GM19395 (cell line): ENCODE data around the gene AGBL4.

ENCODE experiments used
- ATAC-seq: cut with Tn5 transposase; IDR thresholded peaks from one replicate; pipeline ENCODE4 v1.9.1; 2021; ENCODE audit warnings: mild to moderate bottlenecking, moderate library complexity; ENCODE audit not compliant: unreplicated experiment

The AGBL4 gene

DNA sequence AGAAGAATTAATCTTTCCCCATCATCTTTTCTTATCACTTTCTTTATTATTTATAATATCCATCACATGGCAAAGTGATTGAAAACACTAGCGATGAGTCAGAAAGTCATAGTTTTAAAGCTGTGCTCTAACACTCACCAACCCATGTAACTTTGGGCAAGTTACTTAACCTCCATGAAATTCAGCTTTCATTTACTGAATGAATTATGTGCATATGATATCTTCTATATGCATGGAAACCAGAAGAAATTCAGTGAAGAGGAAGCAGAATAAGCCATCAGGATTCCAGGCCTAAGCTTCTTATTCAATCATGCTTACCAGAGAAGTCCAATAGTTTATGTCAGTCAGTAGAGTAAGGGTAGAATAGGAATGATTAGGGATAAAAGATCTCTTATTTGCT is 300.1 kb downstream of the AGBL4 start:
- no peak for ATAC-seq

DNA sequence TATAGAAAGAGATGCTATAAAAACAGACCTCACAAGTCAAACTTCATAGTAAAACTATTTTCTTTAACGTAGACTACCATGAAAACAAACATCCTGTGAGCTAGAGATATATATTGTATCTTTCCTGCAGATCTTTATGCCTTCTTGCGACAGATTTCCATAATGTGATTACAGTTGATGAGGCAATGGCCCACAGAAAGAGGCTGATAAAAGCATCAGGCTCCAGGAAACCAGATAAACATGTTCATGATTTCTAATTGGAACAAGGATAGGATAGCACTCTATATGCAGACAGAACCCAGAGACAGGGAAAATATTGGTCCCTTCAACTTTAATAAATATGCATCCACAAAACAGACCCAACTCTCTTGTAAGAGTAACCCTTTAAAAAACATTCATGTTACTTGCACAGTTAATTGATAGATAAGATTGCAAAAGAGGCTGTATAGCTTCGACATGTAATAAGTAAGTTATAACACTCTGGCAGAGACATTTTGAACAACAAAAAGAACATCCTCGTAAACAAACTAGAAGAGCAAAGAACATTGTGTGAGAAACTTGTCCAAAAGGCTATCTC is 329.4 kb downstream of the AGBL4 start:
- no peak for ATAC-seq

DNA sequence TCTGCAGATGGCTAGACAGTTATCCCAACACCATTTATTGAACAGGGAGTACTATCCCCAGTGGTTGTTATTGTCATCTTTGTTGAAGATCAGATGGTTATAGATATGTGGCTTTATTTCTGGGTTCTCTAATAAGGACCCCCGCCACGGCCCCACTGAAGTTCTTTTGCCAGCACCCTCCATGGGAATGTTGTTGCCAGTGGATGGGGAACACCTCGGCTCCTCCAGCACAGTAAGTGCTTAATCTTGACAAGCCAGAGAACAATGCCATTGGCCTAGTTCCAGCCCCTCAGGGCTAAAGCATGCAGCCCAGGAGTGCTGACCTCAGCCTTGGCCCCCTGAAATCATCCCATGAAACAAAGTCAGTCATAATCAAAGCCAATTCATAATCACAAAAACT is 337.6 kb downstream of the AGBL4 start:
- no peak for ATAC-seq

DNA sequence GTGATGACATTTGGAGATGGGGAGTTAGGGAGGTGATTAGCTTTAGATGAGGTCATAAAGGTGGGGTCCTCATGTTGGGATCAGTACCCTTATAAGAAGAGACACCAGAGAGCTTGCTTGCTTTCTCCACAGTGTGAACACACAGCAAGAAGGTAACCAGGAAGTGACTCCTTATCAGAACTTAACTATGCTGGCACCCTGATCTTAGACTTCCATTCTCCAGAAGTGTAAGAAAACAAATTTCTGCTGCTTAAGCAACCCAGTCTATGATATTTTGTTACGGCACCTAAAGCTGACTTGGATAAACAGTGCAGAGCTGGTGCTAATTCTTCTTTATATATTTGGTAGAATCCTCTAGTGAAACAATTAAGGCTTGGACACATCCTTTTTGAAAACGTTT is 346.0 kb downstream of the AGBL4 start:
- ATAC-seq = no peak

DNA sequence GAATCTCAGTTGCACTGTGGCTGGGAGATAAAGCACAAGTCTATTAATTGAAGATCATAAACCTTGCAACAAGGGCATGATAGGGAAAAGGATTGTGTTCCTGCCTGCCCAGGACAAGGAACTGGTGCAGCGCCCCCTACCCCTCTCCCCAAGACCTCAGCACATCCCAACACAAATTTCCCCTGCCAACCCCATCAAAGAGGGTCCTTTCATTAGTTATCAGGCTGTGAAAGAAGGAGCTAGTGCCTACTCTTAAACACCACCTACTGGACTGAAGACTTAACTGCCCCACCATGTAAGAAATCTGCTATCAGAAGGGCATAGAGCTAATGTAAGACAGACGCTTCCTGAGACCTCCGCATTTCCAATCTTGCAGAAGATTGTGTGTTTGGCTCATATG is 372.6 kb downstream of the AGBL4 start:
- no peak for ATAC-seq

DNA sequence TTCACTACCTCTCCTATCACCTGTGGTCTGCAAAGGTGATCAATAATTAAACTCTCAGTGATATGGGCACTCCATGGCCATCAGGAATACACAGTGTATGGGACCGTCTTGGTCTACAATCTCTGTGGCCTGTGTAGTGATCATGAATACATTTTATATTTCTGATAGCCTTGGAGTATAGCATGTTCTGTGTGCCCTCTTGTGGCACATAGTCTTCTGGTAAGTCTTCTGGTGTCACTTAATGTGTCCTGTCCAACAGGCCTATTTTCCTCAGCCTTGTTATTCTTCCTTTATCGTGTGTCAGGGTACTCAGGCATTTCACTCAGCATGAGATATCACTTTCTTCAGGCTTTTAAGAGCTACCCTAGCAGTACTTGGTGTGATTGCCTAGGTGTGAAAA is 393.6 kb downstream of the AGBL4 start:
- ATAC-seq = no peak

DNA sequence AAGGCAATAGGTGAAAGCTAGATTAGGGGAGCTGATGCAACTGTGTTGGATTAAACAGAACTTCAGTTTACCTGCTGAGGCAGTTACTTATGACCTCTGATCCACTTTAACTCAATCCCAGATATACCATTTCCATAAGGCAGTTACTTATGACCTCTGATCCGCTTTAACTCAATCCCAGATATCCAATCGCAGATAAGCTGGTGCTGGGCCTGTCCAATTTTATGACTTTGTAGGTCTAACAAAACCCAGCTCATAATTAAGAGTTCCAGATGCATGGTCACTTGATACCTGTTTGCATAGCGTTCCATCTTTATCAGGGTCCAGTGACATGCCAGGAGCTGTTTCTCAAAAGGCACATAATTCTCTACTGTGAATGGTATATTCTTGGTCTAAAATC is 396.0 kb downstream of the AGBL4 start:
- no peak for ATAC-seq

DNA sequence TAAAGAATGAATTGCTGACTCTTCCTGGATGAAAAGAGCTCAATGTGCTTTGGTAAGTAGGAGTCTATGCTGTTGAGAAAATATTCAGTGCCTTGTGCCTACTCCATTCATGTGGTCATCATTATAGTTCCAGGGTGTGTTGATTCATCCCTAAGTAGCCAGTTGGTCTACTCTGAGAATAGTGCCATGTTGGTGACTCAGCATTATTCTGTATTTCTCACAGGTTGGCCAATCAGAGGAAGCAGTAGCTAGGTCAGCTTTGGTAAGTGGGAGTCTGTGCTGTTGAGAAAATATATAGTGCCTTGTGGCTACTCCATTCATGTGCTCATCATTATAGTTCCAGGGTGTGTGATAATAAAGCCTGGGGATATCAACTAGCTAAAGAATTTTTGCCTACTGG is 397.3 kb downstream of the AGBL4 start:
- ATAC-seq = no peak

DNA sequence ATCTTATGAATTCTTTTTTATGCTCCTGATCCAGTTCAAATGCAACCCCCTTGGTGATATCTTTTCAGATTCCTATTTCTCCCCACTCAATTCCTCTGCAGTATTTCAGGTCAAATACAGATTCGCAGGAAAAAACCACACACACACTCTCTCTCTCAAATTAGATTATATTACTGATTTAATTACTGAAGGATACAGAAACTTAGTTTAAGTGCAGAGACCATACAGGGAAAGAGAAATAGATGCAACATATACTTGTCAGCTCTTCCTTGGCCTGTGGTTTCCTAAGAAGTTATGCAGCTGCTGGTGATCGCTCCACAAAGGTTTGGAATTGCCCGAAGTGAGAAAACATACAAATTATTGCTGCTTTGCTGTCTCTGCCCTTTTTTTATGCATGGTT is 400.9 kb downstream of the AGBL4 start:
- ATAC-seq = no peak

DNA sequence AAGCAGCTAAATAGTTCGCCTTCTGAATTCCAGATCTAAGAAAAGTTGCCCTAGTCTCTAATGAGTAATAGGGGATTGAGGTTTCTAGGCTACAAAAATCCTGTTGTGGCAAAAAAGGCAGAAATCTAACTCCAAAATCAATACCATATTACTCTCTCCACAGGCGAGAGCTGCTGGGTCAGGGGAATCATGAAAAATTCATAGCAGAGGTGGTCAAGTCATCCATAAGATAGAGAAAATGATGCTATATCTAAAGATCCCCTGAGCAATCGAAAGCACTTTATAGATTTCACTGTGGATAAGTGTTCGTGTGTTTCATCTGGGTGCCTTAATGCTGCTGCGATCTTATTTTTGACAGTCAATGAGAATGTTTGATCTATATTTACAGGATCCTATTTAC is 417.7 kb downstream of the AGBL4 start:
- ATAC-seq = no peak

DNA sequence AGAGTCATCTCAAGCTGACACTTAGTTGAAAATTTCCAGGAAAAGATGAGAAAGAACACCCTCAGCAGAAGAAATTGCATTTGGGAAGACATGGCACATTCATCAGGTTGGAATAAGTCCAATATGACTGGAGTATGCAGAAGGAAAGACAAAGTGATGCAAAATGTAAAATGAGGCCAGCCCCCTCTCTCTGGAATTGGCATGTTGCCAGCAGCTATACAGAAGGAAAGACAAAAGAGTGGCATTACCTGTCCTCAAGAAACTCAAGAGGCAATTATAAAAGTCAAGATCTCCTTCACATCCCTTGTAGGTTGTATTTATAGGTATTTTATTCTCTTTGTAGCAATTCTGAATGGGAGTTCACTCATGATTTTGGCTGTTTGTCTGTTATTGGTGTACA is 426.3 kb downstream of the AGBL4 start:
- no peak for ATAC-seq

DNA sequence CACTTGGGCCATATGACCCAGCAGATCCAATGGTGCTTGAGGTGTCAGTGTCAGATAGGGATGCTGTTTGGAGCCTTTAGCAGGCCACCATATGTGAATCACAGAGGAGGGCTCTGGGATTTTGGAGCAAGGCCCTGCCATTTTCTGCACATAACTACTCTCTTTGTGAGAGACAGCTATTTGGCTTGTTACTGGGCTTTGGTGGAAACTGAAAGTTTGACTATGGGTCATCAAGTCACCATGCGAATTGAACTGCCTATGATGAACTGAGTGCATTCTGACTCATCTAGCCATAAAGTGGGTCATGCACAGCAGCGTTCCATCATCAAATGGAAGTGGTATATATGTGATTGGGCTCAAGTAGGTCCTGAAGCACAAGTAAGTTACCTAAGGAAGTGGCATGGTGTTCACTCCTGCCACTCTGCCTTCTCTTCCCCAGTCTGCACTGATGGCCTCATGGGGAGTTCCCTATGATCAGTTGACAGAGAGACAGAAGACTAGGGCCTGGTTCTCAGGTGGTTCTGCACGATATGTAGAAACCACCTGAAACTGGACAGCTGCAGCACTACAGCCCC is 447.3 kb downstream of the AGBL4 start:
- no peak for ATAC-seq

DNA sequence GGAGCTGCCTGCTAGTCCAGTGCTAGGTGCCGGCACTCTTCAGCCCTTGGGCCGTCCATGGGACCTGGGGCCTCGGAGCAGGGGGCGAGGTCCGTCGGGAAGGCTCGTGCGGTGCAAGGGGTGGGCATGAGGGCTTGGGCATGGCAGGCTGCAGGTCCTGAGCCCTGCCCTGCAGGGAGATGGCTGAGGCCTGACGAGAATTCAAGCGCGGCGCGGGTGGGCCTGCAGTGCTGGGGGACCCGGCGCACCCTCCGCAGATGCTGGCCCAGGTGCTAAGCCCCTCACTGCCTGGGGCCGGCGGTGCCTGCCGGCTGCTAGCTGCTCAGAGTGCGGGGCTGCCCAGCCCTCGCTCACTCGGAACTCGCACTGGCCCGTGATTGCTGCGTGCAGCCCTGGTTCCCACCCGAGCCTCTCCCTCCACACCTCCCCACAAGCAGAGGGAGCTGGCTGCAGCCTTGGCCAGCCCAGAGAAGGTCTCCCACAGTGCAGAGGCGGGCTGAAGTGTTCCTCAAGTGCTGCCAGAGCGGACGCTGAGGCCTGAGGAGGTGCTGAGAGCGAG is 467.0 kb downstream of the AGBL4 start:
- no peak for ATAC-seq

DNA sequence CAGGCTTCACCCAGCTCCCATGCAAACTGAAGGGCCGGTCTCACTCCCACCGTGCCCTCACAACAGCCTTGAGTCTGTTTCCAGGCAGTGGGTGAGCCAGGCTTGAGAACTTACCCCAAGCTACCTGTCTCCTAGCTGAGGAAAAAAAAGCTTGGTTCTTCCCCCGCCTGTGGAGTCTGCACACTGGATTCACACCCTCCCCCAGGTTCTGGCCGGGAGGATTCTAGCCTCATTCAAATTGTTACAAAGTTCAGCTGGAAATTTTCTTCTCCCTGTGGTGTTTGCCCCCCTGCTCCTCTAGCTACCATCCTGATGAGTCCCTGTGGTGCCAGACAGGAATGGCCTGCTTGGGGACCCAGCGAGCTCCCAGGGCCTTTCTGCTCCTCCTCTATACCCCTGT is 471.7 kb downstream of the AGBL4 start:
- no peak for ATAC-seq

DNA sequence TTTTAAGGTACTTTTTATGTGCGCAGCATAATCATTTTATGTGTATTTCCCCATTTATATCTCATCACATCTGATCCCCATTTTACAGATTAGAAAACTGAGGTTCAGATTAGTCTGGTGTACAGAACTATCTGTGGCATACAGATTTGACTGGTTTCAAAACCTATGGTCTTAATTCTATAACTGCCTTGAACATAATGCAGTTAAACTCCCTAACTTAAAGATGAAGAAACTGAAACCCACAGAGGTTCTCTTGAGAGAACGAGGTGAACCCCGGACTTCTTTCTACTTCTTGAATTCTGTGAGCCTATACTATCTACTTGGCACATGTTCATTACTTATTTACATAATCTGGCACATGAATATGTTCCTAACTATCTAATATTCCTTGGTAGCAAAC is 479.1 kb downstream of the AGBL4 start:
- ATAC-seq = no peak

DNA sequence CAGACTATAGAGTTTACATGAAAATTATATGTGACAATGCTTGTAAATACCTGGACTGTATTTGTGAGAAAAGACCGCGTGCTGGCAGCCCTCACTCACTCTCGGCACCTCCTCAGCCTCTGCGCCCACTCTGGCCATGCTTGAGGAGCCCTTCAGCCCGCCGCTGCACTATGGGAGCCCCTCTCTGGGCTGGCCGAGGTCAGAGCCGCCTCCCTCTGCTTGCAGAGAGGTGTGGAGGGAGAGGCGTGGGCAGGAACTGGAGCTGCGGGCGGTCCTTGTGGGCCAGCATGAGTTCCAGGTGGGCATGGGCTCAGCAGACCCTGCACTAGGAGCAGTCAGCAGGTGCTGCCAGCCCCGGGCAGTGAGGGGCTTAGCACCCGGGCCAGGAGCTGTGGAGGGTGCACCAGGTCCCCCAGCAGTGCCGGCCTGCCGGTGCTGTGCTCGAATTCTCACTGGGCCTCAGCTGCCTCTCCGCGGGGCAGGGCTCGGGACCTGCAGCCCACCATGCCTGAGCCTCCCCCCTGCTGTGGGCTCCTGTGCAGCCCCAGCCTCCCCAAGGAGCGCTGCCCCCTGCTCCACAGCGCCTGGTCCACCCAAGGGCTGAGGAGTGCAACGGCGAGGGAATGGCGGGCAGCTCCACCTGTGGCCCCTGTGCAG is 482.5 kb downstream of the AGBL4 start:
- no peak for ATAC-seq

DNA sequence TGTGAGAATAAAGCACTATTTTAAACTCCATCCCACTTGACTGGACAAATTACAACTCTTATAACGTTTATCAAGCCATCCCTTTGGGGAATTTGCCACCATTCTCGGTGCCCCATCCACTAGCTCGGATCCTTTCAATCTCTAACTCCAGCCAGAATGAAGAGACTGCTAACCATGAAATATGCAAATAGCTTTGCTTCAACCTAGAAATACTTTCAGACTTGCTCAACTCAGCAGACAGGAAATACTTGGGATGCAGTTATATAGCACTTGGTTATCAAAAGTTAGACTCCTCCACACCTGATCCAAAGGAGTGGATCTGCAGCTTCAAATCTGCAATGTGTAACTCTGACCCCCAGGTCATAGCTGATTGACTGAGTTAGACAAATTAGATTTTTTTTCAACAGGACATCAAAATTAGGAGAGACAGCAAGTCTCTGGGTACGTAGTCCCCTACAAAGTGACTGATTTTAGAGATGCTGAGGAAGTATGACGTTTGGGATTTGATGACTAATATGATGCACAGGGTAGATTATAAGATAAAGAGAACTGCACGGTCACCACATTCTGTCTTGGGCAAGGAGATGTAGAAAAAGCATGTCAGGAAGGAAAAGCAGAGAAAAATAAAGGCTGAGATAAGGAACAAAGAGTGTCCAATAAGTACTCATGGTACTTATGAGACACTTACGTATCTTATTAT is 496.0 kb downstream of the AGBL4 start:
- no peak for ATAC-seq

DNA sequence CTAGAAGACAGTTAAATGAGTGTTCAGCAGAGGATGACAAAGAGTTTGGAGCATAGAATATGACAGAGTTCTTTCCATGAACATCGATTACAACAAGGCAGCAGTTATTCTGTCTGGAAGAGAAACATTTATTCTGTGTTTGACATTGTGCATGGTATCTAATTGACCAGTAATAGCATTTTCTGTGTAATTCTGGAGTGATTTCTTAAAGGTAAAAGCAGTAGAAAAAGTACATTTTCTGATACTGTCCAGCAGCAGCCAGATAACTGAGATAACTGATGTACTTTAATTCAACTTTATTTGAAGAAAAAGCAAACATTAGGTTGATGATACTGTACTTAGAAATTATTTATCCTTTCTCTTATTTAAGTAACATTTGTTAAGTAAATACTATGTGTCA is 497.1 kb downstream of the AGBL4 start:
- ATAC-seq = no peak

DNA sequence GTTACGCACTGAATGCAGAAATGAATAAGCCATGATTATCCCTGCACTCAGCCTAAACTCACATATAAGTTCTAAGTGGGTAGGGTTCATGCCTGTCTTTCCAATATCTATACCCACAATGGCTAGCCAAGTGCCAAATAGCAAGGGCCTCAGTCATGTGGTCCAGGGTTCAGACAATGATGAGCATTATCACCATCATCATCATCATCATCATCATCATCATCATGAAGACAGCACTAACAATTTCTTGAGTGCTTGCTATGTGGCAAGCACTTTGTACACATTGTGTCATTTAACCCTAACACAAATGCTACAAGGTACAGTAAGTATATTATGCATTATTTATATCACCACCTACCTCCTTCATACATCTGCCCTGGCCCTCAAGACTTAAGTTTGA is 500.0 kb downstream of the AGBL4 start:
- no peak for ATAC-seq

DNA sequence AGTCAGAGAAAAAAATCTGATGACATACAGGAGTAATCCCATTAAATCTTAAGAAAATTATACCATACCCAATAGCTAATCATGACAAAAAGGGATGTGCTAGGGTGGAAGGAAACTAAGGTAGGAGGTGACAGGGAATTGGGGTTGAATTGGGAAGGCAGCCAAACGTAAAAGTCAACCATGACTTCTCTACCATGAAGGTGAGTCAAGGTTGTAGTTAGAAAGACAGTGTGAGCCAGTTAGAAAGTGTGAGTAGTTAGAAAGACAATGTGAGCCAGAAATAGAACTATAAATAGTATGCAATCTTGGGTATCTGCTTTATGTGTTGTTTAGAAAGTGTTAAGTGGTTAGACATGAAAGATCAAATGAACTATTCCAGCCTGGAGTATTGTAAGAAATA is 556.8 kb downstream of the AGBL4 start:
- no peak for ATAC-seq

DNA sequence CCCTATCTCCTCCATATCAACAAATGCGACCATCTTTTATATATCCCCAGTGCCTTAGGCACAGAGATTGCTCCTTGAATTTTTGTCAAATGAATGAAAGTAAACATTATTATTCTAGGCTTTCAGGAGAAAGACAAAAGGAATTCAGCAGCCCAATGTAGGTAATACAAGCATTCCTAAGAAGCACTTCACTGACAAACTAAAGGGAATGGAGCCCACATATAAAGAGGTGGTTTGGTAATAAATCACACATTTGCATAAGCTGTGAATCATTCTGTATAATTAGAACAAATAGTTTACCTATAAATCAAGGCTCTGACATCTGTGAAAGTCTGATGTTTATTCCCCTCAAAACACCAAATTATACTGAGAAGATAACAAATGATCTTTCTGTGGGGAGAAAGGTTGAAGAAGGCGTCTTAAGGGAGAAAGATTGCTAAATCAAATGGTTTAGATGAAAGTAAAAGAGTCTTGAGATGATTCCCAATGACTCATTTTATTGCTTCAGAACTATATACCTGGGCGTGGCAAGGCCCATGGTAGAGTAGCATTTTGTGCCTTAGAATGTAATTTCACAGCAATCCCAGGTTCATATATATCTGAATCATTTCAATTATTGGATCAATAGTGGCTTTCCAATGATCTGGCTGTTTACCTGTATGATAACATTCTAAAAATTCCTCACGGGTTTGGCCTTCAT is 558.1 kb downstream of the AGBL4 start:
- no peak for ATAC-seq
